Caco-2 (cell line): ENCODE measurements around the gene ABCB8. TPM values are rescaled to one million over a fixed set of nuclear protein-coding genes. Genes with fewer than 3 reads are reported as not detected.
A peak's percentile ranks its signal among the peaks of the same experiment; 100 is the strongest.

Experiments used
- BruUV-seq: library from RNA; stranded (reverse); fragments of 400-500 nt; replicated peaks from 2 replicates; lab custom pipeline; 2021; lab: Mats Ljungman, UMichigan
- CTCF ChIA-PET: fragments of 300-600 bp; sonication (Branson Sonifier 250); formaldehyde crosslinking; loops from one replicate; lab custom pipeline; 2022; ENCODE audit warnings: antibody characterized with exemption; lab: Charles Lee
- POLR2A ChIA-PET: fragments of 300-600 bp; sonication (Branson Sonifier 250); formaldehyde crosslinking; loops from one replicate; lab custom pipeline; 2022; ENCODE audit warnings: antibody characterized with exemption; lab: Charles Lee
- DNase-seq, 2 experiments: peaks; one replicate each; pipeline versions ENCODE4 v3.0.0 to v3.0.0-alpha.2; 2020 to 2022
- H3K27me3 ChIP-seq: replicated peaks from 2 replicates; pipeline ENCODE4 v1.6.0; 2011; ENCODE audit warnings: low read length; ENCODE audit not compliant: control insufficient read depth, insufficient read depth
- H3K36me3 ChIP-seq: 2 replicates; pipeline ENCODE4 v1.5.1; 2011; ENCODE audit warnings: low read length; ENCODE audit not compliant: control insufficient read depth, insufficient read depth
- H3K4me1 ChIP-seq: fragments of 250-450 bp; sonication (Bioruptor Pico); 2 replicates; pipeline ENCODE4 v1.5.1; 2020; ENCODE audit warnings: mild to moderate bottlenecking
- H3K4me3 ChIP-seq: 2 replicates; pipeline ENCODE4 v1.5.1; 2011; ENCODE audit warnings: low read depth, mild to moderate bottlenecking, control low read depth, low read length
- H3K9me3 ChIP-seq: fragments of 250-450 bp; sonication (Bioruptor Pico); 2 replicates; pipeline ENCODE4 v1.5.1; 2020; ENCODE audit warnings: mild to moderate bottlenecking, moderate library complexity
- H3K27ac Mint-ChIP-seq: one replicate; pipeline ENCODE4 v1.8.0; 2022; ENCODE audit warnings: mixed read lengths; ENCODE audit not compliant: unreplicated experiment
- H3K27me3 Mint-ChIP-seq: one replicate; pipeline ENCODE4 v1.8.0; 2022; ENCODE audit warnings: mixed read lengths; ENCODE audit not compliant: insufficient read depth, unreplicated experiment
- H3K36me3 Mint-ChIP-seq: one replicate; pipeline ENCODE4 v1.8.0; 2022; ENCODE audit warnings: mild to moderate bottlenecking, mixed read lengths; ENCODE audit not compliant: insufficient read depth, unreplicated experiment
- H3K4me1 Mint-ChIP-seq: one replicate; pipeline ENCODE4 v1.8.0; 2022; ENCODE audit warnings: low read depth, mixed read lengths; ENCODE audit not compliant: unreplicated experiment
- H3K4me3 Mint-ChIP-seq: one replicate; pipeline ENCODE4 v1.8.0; 2022; ENCODE audit warnings: mild to moderate bottlenecking, moderate library complexity, mixed read lengths; ENCODE audit not compliant: unreplicated experiment
- H3K9me3 Mint-ChIP-seq: one replicate; pipeline ENCODE4 v1.8.0; 2022; ENCODE audit warnings: mixed read lengths; ENCODE audit not compliant: unreplicated experiment
- intact Hi-C: fragments of 100-400 bp; cut with micrococcal nuclease; formaldehyde crosslinking; loops from one replicate; pipeline ENCODE4 v1.10.0; 2022; ENCODE audit not compliant: unreplicated experiment
- total RNA-seq: library from RNA; stranded (reverse); gene quantifications from 2 replicates; pipeline ENCODE4 v1.2.3, GENCODE V29; 2022
- TF ChIP-seq, protein P1 (sequence below), 2 experiments: fragments of 200-600 bp in 1 of 2; IDR thresholded peaks; 1 replicate in 1 of 2; 2 replicates in 1 of 2; pipeline versions ENCODE4 v1.5.1 to v1.8.0; 2011 to 2022; ENCODE audit warnings: antibody characterized with exemption in 1 of 2, control low read depth in 1 of 2, inconsistent platforms in 1 of 2, low read depth in 1 of 2, low read length in 1 of 2, mild to moderate bottlenecking in 1 of 2, moderate library complexity in 1 of 2; ENCODE audit not compliant: insufficient read depth in 1 of 2, severe bottlenecking in 1 of 2, unreplicated experiment in 1 of 2

Gene ABCB8
- total RNA-seq, 1 experiment from 2014 or later: 30.8 TPM

DNA sequence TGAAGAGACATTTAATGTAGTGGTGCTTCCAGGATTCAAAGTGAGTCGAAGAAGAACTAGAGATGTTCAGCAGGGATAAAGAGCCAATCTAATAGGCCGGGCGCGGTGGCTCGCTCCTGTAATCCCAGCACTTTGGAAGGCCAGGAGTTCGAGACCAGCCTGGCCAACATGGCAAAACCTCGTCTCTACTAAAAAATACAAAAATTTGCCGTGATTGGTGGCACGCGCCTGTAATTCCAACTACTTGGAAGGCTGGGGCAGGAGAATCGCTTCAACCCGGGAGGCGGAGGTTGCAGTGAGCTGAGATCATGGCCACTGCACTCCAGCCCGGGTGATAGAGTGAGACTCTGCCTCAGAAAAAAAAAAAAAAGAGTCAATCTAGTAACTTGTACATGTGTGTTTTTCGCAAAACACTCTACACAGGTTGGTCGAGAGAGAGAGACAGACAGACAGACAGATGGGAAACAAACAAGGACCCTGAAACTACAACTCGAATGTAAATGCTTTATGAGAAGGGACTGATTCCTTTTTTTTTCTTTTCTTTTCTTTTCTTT lies 775 bp downstream of the ABCB8 start:
- H3K4me1 Mint-ChIP-seq: peaks cover 35% of the 10 kb centered on the region
- peak overlapping the region; percentile 87 for H3K4me3 Mint-ChIP-seq
- H3K27ac Mint-ChIP-seq: peak overlapping the region; percentile 99
- TF ChIP-seq, protein P1, sequence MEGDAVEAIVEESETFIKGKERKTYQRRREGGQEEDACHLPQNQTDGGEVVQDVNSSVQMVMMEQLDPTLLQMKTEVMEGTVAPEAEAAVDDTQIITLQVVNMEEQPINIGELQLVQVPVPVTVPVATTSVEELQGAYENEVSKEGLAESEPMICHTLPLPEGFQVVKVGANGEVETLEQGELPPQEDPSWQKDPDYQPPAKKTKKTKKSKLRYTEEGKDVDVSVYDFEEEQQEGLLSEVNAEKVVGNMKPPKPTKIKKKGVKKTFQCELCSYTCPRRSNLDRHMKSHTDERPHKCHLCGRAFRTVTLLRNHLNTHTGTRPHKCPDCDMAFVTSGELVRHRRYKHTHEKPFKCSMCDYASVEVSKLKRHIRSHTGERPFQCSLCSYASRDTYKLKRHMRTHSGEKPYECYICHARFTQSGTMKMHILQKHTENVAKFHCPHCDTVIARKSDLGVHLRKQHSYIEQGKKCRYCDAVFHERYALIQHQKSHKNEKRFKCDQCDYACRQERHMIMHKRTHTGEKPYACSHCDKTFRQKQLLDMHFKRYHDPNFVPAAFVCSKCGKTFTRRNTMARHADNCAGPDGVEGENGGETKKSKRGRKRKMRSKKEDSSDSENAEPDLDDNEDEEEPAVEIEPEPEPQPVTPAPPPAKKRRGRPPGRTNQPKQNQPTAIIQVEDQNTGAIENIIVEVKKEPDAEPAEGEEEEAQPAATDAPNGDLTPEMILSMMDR (IDR thresholded peaks at IDR 0.05; ENCODE audit: insufficient read depth in 1 of 2, low read depth in 1 of 2, low read length in 1 of 2, severe bottlenecking in 1 of 2, unreplicated experiment in 1 of 2): peak in 1 of 2 experiments; percentile 25
- POLR2A ChIA-PET: interaction anchor here (0.7 to 1.9 kb wide), 7 partner anchors 30 to 198 kb away, joined by 3 to 20 read pairs (median 5); partner anchors contain the start of genes ABCF2 and FASTK
- intact Hi-C loops: loop anchor here (1.0 to 2.0 kb wide), 7 partner anchors 11 to 198 kb away; partner anchors contain the start of genes ABCF2 and TMUB1
- no peak for DNase-seq
- H3K9me3 ChIP-seq: no peaks in the 10 kb centered on the region
- peaks cover 15% of the 10 kb centered on the region for H3K36me3 Mint-ChIP-seq
- no peaks in the 10 kb centered on the region for H3K27me3 Mint-ChIP-seq
- peaks cover 30% of the 10 kb centered on the region for H3K4me1 ChIP-seq
- no peaks in the 10 kb centered on the region for H3K27me3 ChIP-seq
- no TSS peak for BruUV-seq
- H3K9me3 Mint-ChIP-seq: no peaks in the 10 kb centered on the region
- H3K4me3 ChIP-seq: peak overlapping the region; percentile 70
- no peaks in the 10 kb centered on the region for H3K36me3 ChIP-seq
- CTCF ChIA-PET: interaction anchor here (0.6 to 2.0 kb wide), 16 partner anchors 10 to 198 kb away, joined by 3 to 54 read pairs (median 5); partner anchors contain the start of genes ABCF2, CDK5, SLC4A2 and TMUB1

DNA sequence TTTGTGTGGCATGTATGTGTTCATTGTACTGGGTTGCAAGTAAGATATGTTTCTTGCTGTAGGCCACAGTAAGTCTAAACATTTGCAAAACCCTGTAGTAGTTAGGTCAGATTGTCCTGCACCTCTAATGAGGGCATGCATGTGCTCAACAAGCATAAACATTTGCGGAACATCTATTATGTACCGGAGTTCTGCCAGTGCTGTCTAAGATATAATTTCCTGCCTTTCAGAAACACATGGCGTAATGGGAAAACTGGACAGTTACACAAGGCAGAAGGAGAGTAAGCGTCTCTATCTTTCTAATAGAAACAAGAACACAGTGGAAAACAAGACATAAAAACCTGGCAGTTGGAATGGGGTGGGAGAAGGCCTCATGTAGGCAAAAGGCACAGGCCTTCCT lies 2.8 kb downstream of the ABCB8 start:
- Histone ChIP-seq H3K4me1 (peaks cover 13% of the 10 kb centered on the region), H3K9me3 (no peaks in the 10 kb centered on the region), H3K4me3 (no peak overlapping the region), H3K27me3 (no peaks in the 10 kb centered on the region), H3K36me3 (no peaks in the 10 kb centered on the region)
- H3K4me3 Mint-ChIP-seq: no peak overlapping the region
- no peaks in the 10 kb centered on the region for H3K9me3 Mint-ChIP-seq
- peaks cover 15% of the 10 kb centered on the region for H3K36me3 Mint-ChIP-seq
- ChIA-PET POLR2A (no interaction called here), CTCF (no interaction called here)
- TF ChIP-seq, protein P1 (IDR thresholded peaks at IDR 0.05; ENCODE audit: insufficient read depth in 1 of 2, low read depth in 1 of 2, low read length in 1 of 2, severe bottlenecking in 1 of 2, unreplicated experiment in 1 of 2): no peak
- peaks cover 26% of the 10 kb centered on the region for H3K4me1 Mint-ChIP-seq
- no TSS peak for BruUV-seq
- no peak overlapping the region for H3K27ac Mint-ChIP-seq
- DNase-seq: no peak
- intact Hi-C loops: no loop called here
- H3K27me3 Mint-ChIP-seq: no peaks in the 10 kb centered on the region

DNA sequence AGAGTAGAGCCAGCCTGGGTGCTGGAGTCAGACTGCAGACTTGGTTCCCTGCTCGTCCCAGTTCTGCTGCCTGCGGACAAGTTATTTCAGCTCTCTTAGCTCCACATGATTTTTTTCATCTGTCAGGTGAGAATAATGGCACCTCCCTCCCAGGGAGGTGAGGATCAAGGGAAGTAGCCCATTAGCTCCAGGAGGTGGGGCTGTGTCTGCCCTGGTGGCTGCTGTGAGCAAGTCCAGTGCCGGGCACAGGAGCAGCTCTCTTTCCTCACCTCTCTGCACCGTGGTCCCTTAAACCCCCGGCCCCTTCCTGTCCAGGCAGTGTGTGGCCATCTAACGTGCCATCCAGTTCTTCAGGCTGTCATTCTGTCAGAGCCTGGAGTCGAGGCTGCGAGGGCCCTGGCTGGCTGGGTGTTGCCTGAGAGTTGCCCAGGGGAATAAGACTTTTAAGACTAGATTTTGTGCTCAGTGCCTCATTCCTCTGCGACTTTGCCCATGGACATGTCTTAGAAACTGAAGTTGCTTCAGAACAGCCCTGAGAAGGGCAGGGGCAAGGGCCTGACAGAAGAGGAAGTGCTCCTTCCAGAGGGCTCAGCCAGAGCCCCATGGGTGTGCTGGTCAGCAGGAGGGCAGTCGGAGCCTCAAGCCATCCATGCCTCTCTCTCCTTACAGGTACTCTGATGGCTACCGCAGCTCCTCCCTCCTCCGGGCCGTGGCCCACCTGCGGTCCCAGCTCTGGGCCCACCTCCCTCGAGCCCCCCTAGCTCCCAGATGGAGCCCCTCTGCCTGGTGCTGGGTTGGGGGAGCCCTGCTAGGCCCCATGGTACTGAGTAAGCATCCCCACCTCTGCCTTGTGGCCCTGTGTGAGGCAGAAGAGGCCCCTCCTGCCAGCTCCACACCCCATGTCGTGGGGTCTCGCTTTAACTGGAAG lies 5.0 kb downstream of the ABCB8 start:
- Mint-ChIP-seq H3K27ac (no peak overlapping the region), H3K27me3 (no peaks in the 10 kb centered on the region), H3K36me3 (peaks cover 15% of the 10 kb centered on the region), H3K4me1 (peaks cover 8% of the 10 kb centered on the region), H3K9me3 (no peaks in the 10 kb centered on the region), H3K4me3 (no peak overlapping the region)
- no TSS peak for BruUV-seq
- intact Hi-C loops: no loop called here
- ChIA-PET CTCF (no interaction called here), POLR2A (no interaction called here)
- peak in 1 of 2 experiments; percentile 36 for DNase-seq
- Histone ChIP-seq H3K9me3 (no peaks in the 10 kb centered on the region), H3K4me3 (no peak overlapping the region), H3K4me1 (no peaks in the 10 kb centered on the region), H3K36me3 (no peaks in the 10 kb centered on the region), H3K27me3 (no peaks in the 10 kb centered on the region)
- TF ChIP-seq, protein P1 (IDR thresholded peaks at IDR 0.05; ENCODE audit: insufficient read depth in 1 of 2, low read depth in 1 of 2, low read length in 1 of 2, severe bottlenecking in 1 of 2, unreplicated experiment in 1 of 2): peak in 1 of 2 experiments; percentile 40
